Activated effector memory CD4-positive, alpha-beta T cell treated with anti-CD3 and anti-CD28 coated beads, Interleukin-2, amount 50 U/mL, for 16 hours (primary cell): Measurements from ENCODE around the gene CXCL5.
"Not testable (repeated sequence)": the region's sequence is repeated elsewhere in the genome, so short reads cannot be mapped to it uniquely, and the experiment has no call there.

Experiments
- DNase-seq: peaks from one replicate; pipeline ENCODE4 v3.0.0-alpha.2; 2020

The CXCL5 gene

GRCh38 chr4:74014332-74014731 lies 15.9 kb upstream of the CXCL5 start:
- DNase-seq: no peak

- no peak for DNase-seq
Observed at GRCh38 chr4:74013264-74013663, 14.8 kb upstream of the CXCL5 start.

- DNase-seq: no peak
Observed at GRCh38 chr4:74012130-74012529, 13.7 kb upstream of the CXCL5 start.

DNA sequence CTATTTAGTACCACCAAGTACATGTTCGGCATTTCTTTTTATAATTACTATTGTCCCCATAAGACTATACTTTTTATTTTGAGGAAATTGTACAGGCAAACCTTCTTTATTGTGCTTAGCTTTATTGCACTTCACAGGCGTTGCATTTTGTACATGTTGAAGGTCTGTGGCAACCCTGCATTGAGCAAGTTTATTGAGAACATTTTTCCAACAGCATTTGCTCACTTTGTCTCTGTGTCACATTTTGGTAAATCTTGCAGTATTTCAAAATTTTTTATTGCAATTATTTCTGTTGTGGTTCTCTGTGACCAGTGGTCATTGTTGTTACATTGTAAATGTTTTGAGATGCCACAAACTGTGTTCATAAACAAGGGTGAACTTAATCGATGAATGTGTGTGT lies 10.8 kb upstream of the CXCL5 start:
- no peak for DNase-seq

- DNase-seq: no peak
Observed at GRCh38 chr4:74006009-74006476, 7.6 kb upstream of the CXCL5 start.

DNA sequence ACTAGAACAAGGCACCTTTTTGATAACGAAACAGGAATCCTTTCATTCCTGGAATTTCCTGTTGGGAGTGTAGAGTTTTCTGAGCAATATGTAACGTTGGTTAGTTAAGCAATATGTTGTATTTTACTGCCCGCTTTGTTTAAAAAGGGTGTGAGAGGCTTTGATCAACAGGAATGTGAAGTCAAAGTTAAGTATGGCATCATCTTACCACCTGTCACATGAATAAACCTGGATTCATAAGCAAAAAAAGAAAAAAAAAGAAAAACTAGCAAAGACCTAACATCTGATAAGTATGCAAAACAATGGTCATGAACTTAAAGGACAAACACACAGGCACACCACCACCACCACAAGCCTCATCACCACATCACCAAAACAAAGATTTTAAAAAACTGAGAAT lies 7.1 kb upstream of the CXCL5 start:
- no peak for DNase-seq

GRCh38 chr4:74004668-74005067 lies 6.2 kb upstream of the CXCL5 start:
- DNase-seq: no peak

DNA sequence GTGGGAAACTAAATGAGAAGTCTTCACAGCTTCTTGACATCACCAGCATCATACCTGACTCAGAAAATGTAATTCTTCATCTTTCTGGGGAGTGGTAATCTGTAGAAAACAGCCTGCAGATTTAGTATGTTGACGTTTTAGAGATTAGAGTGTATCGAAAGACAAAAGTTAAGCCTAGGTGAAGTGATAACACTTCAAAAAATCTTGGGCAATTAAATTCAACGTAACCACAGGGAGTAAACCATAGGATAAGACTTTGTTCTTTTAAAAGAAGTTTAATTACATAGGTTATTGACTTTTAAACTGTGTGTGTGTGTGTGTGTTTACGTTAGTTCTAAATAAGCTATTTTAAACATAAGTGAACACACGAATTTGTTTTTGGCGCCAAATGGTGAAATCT lies 1.8 kb upstream of the CXCL5 start:
- DNase-seq: no peak

GRCh38 chr4:73992050-73992449 lies 6.4 kb downstream of the CXCL5 start:
- no peak for DNase-seq

- DNase-seq: no peak
Observed at GRCh38 chr4:73991742-73992000, 6.8 kb downstream of the CXCL5 start.

GRCh38 chr4:73990988-73991741 lies 7.3 kb downstream of the CXCL5 start:
- DNase-seq: no peak

DNA sequence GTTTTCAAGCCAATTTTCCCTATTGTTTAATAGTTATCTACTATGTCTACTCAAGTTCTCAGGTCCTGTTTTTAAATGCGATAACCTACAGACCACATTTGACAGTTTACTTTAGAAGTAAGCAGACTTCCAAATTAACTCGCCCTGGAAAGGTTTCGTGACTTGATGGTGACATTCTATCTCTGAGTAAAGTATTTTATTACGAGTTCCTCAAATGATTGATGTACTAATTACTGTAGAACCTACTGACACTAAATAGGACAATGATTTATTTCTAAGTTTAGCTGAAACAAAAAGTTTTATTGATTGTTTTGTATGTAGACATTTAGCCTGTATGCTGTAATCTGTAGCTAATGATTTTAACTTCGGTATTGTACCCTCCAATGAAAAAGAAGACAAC lies 8.5 kb downstream of the CXCL5 start:
- no peak for DNase-seq

DNA sequence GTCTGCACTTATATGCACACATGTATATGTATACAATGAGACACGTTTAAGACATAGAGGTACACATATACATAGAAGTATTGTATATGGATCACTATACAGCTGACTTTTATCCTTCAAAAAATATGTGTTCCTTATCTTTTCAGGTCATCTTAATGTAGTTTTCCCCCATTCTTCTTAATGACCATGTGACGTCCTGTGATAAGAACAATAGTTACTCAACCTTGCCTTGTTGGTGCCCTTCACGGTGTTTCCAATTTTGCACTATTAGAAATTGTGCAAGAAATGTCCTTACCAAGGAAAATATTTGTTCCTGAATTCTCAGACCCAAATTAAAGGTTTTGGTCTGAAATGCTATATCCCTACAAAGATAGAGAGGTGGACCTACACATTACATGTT lies 9.4 kb downstream of the CXCL5 start:
- DNase-seq: no peak

- no peak for DNase-seq
Observed at GRCh38 chr4:73988061-73988460, 10.4 kb downstream of the CXCL5 start, which contains the start of gene PPBP. Gene PPBP (minus strand): TSS chr4:73988190. CDS start chr4:73988103, 87 bp downstream.

DNA sequence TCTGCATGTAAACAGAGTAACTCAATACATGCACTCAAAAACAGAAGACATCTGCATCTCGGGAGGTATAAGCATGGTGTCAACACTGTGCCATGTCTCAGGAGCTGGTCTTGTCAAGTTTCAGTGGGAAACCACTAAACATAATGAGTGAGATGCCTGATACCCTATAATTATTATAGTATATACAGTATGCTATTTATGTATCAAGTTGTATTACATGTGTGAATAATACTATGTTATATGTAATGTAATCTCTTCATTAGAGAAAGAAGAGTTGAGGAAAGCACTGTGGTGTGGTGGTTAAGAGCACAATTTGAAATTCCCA lies 13.0 kb downstream of the CXCL5 start:
- no peak for DNase-seq

GRCh38 chr4:73984736-73985527 lies 13.5 kb downstream of the CXCL5 start:
- DNase-seq: no peak

DNA sequence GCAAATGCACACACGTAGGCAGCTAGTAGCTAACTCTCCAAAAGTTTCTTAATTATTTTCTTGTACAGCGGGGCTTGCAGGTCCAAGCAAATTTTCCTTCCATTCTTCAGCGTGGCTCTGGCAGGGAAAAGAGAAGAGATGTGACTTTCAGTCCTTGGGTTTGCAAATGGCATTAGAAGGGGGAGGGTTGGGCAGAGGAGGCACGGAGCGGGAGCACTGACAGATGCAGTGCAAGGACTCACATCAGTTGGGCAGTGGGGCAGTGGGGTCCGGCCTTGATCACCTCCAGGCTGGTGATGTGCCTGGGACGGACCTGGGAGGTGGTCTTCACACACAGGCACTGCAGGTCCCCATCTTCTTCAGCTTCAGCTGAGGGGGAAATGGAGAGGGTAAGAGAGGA lies 17.3 kb downstream of the CXCL5 start:
- not testable (repeated sequence) for DNase-seq

DNA sequence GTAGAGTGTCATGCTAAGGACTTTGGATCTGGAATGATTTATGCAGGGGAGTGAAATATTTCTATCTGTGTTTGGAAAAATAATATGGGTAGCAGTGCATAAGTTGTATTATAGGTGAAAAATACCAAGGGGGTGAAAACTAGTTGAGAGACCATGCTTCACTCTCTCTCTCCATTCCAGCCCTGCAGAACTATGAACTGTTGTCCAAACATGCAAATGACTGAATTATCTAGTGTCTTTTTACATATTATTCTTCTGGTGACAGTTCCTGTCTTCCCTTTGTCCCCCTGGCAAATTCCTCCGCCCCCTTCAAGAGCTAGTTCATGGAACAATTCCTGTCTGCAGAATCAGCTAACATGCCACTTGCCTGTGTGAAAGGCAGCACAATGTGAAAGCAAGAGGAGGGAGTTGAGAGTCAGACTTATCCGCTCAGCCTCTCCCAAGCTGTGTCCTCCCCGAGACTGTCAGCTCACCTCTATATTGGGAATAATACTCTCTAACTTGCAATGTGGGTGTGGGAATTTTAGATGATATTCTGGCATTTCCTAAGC lies 19.0 kb downstream of the CXCL5 start:
- no peak for DNase-seq

DNA sequence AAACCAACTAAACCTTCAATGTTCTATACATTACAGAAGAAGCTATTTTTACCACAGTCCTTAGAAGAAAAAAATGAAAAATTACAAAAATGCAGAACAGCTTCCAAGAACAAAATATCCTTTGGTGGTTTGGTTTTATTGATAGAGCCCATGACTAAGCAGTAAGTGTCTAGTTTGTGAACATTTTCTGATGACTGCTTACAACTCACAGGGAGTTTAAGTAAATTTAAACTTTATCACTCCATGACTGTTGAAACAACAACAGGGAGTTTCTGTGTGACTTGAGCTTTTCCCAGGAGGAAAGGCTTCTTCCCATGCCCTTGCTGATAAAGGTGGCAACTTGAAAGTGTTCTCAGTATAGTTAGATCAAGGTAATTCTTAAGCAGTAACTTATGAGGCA lies 19.6 kb downstream of the CXCL5 start:
- DNase-seq: no peak

DNA sequence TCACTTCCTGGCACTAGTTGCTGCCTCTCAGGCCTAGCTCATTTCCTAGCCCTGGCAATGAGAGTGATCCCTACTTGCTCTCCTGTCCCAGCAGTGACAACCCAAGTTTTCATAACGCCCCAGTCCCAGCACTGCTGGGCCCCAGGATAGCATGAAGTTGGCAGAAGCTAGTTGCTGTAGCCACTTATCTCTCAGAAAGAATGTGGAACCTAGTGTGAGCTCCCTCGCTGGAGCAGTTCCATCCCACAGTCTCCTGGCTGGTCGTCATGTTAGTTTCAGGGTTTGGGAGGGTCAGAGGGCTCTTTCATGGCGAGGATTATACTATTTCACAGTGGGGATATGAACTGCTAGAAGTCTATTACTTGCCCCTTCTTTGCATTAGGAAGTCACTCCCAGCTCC lies 21.8 kb downstream of the CXCL5 start:
- DNase-seq: no peak

- DNase-seq: no peak
Observed at GRCh38 chr4:73976217-73976616, 22.3 kb downstream of the CXCL5 start.

- DNase-seq: no peak
Observed at GRCh38 chr4:73974352-73974751, 24.1 kb downstream of the CXCL5 start.

DNA sequence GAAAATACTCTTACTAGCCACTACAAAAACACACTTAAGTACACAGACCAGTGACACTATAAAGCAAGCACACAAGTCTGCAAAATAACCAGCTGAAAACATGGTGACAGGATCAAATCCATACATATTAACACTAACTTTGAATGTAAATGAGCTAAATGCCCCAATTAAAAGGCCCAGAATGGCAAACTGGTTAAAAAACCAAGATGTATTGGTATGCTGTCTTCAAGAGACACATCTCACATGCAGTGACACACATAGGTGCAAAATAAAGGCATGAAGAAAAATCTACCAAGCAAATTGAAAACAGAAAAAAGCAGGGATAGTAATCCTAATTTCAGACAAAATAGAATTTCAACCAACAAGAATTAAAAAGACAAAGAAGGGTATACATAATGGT lies 27.5 kb downstream of the CXCL5 start:
- no peak for DNase-seq

DNA sequence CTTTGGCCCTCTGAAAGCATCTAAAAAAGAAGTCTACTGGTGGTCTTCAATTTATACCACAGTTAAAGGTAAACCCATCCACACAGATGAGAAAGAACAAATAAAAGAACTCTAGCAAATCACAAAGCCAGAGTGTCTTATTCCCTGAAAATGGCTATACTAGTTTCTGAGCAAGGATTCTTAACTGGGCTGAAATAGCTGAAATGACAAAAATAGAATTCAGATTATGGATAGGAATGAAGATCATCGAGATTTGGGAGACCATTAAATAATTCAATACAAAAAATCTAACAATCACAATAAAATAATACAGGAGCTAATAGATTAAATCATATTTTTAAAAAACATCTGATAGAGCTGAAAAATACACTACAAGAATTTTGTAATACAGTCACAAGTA lies 28.5 kb downstream of the CXCL5 start:
- DNase-seq: no peak

- DNase-seq: no peak
Observed at GRCh38 chr4:73967866-73968265, 30.6 kb downstream of the CXCL5 start.
